NCI-H1105 treated with DMSO at 0.1 percent for 48 hours (cell line): ENCODE results near the gene LHFPL2.

Experiments used
- DNase-seq: peaks from one replicate; lab custom pipeline; 2025; lab: John Stamatoyannopoulos, UW

The LHFPL2 gene

GRCh38 chr5:78501411-78502352 lies 146.9 kb downstream of the LHFPL2 start:
- DNase-seq, result no peak

- no peak for DNase-seq
Observed at GRCh38 chr5:78500871-78501270, 147.7 kb downstream of the LHFPL2 start.

GRCh38 chr5:78500028-78500427 lies 148.5 kb downstream of the LHFPL2 start:
- no peak for DNase-seq

- no peak for DNase-seq
Observed at GRCh38 chr5:78499485-78499884, 149.1 kb downstream of the LHFPL2 start.

GRCh38 chr5:78497573-78498533 lies 150.7 kb downstream of the LHFPL2 start:
- DNase-seq, result no peak

- no peak for DNase-seq
Observed at GRCh38 chr5:78496373-78496772, 152.2 kb downstream of the LHFPL2 start.

DNA sequence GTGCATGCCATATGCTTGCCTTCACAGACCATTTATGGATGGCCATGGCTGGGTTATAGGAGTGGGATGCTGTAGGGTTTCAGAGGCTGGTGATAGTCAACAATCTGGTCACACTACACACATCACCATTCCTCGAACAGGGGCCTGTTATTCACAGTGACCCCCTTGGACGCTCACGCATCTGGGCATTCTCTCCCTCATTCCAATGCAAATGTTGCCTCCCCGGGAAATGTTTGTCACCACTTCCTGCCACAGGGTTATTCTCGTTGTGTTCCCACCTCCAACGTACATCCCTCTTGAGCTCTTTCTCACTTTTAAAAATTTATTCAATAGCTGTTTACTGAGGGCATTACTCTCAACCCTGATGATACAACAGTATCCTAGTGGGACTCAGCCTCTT lies 152.8 kb downstream of the LHFPL2 start:
- no peak for DNase-seq

GRCh38 chr5:78492650-78493049 lies 155.9 kb downstream of the LHFPL2 start:
- no peak for DNase-seq

- DNase-seq, result no peak
Observed at GRCh38 chr5:78492224-78492623, 156.3 kb downstream of the LHFPL2 start.

DNA sequence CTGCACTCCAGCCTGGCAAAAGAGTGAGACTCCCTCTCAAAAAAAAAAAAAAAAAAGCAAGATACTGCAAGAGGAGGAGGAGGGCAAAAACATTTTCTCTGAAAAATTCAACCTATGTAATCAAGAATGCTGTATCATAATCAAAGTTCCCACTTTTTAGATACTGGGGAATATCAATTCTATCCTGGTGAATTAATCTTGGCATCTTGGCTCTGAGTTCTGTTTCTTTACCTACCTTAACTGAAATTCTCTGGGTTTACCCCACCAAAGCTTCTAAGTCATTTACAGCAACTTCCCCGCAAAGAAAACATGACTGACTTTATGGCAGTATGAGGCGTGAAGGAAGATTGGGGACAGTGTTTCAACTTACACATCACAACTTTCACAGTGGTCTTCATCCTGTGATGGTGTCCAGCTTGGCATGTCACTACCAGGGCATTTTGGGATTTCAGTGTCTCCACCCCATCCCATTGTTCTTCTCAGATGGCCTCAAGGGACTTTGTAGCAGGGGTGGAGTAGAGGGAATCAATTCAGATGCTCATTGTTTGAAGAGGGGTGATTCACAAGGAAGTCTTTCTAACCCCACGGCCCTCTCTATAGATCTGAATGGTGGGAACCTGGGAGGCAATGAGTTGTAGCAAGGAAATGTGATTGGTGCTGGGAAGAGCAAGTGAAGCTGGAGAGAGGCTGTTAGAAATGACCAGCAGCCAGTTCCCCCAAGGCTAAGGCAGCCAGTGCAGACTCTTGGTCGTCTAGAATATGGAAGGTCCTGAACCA lies 157.7 kb downstream of the LHFPL2 start:
- no peak for DNase-seq

DNA sequence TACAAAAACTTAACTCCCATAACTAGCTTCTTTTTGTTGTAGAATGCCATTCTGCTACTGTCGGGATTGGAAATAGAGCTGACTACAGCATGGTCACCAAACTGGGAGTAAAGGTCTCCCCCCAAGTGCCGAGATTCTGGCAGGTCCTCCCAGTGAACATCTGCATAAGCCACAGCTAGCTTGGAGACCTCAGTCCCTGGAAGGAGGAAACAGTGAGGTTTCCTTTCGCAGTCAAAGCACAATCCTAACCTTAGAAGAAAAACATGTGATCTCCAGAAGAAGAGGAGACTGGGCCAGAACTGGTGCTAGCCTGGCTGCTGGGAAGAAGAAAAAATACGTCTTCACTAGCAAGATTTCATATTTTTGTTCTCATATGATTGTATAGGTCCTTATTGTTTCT lies 160.7 kb downstream of the LHFPL2 start:
- DNase-seq, result no peak

- no peak for DNase-seq
Observed at GRCh38 chr5:78486218-78486617, 162.4 kb downstream of the LHFPL2 start.

- no peak for DNase-seq
Observed at GRCh38 chr5:78483809-78484521, 164.6 kb downstream of the LHFPL2 start.

DNA sequence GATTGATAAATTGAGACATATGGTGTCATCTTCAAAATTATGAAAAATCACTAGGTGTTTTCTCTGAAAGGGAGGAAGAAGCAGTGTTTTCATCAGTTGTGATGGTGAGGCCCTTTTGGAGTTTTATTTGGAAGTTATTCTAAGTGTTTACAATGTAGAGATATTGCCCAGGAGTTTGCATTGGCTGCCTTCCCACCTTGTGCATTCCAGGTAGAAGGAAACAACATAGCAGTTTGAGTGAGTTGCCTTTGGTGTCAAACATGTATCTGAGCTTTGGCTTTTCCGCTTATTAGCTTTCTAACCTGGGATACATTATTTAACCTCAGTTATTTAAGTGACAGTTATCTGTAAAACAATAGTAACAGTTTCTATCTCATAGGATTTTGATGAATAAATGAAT lies 165.6 kb downstream of the LHFPL2 start:
- DNase-seq, result no peak

DNA sequence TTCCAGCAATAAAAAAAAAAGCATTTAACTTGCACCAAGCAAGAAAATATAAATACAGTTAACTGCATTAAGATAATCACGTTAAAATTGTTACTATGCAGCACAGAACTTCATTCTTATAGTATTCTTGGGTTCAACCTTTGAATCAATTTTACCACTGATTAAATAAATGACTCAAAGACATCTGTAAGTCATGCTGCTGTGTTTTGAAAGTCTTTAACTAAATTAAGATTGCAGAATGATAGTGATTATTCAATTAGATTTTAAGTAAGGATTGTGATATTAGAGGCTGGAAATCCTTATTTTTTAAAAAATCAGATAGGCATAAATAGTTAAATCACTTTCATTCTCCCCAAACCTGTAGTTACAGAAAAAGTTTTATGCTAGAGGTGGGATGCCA lies 171.8 kb downstream of the LHFPL2 start:
- no peak for DNase-seq

DNA sequence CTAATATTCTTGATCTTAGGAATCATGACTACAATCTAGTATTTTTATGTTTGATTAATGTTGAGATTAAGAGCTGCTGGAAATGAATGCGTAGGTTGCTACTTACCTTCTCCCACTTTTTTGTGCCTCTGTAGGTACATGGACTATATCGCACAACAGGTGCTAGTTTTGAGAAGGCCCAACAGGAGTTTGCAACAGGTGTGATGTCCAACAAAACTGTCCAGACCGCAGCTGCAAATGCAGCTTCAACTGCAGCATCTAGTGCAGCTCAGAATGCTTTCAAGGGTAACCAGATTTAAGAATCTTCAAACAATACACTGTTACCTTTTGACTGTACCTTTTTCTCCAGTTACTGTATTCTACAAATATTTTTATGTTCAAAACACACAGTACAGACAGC lies 173.2 kb downstream of the LHFPL2 start:
- no peak for DNase-seq

- DNase-seq, result no peak
Observed at GRCh38 chr5:78473751-78474150, 174.8 kb downstream of the LHFPL2 start.

- no peak for DNase-seq
Observed at GRCh38 chr5:78472469-78473106, 176.0 kb downstream of the LHFPL2 start.

DNA sequence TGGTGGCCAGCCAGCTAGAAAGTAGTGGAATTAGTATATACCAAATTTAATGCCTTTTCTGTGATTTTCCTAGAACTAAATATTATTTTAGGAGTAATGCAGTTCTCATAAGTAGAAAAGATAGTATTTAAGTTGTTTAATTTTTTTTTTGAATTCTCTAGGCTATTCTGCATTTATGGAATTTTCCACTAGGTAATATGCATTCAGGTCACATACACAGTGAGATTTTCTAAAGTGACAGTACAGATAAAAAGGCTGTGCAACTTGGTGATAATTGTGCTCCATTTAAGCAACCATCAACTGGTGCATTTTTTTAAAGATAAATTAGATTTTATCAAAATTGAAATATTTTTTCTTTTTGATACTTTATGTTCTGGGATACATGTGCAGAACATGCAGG lies 176.7 kb downstream of the LHFPL2 start:
- DNase-seq, result no peak

DNA sequence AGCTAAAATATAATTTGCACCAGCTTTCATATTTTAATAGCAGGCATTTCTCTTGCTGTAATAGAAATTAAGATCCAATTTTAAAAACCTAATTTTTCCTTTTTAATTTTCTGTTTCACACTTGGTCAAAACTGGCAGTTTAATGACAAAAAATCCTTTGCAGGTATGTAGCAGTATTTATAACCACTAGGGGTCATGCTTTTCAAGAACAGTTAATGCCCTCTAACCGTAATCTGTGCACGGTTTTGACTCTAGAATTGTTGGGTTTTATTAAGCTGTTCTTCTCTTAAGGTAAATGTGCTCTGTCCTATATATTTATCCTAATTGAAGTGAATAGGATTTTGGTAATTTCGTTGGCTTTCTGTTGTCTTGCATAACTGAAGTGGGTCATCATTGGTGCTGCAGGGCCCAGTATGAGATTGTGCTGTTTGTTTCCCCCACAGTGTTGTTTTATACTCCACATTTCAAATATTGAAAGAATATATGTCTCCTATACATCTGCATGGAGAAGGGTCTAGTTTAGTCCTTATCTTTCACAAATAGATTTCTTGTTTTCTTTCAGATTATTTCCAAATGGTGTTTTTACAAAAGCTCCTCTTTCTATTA lies 180.7 kb downstream of the LHFPL2 start:
- peak; percentile 23 for DNase-seq
